Thymus (tissue), 11 donors: Measurements from ENCODE around the gene CEP68. TPM values are rescaled to one million over a fixed set of nuclear protein-coding genes. Genes with fewer than 3 reads are reported as not detected.

Source experiments
- DNase-seq, 9 donors: peaks; one replicate each; pipeline ENCODE4 v3.0.0-alpha.2; 2013; ENCODE audit warnings: low spot score in 9 of 9, low read depth in 6 of 9, missing footprints in 1 of 9
- H3K27ac ChIP-seq, 2 donors: one replicate each; pipeline ENCODE4 v1.5.1; 2013; ENCODE audit warnings: control low read depth in 1 of 2, low read depth in 1 of 2, low read length in 1 of 2, mild to moderate bottlenecking in 1 of 2, moderate library complexity in 1 of 2
- H3K27me3 ChIP-seq, 2 donors: one replicate each; pipeline ENCODE4 v1.5.1; 2013; ENCODE audit warnings: low read length in 1 of 2; ENCODE audit not compliant: control insufficient read depth in 2 of 2, insufficient read depth in 1 of 2
- H3K36me3 ChIP-seq, 2 donors: one replicate each; pipeline ENCODE4 v1.5.1; 2013; ENCODE audit warnings: low read length in 1 of 2, mild to moderate bottlenecking in 1 of 2, moderate library complexity in 1 of 2; ENCODE audit not compliant: control insufficient read depth in 2 of 2, insufficient read depth in 2 of 2
- H3K4me1 ChIP-seq, 2 donors: one replicate each; pipeline ENCODE4 v1.5.1; 2013; ENCODE audit warnings: low read length in 2 of 2; ENCODE audit not compliant: control insufficient read depth in 2 of 2, insufficient read depth in 2 of 2
- H3K4me3 ChIP-seq, 2 donors: one replicate each; pipeline ENCODE4 v1.5.1; 2013; ENCODE audit warnings: low read length in 2 of 2, control low read depth in 1 of 2, mild to moderate bottlenecking in 1 of 2
- H3K9me3 ChIP-seq, 2 donors: one replicate each; pipeline ENCODE4 v1.5.1; 2013; ENCODE audit warnings: low read length in 1 of 2, mild to moderate bottlenecking in 1 of 2; ENCODE audit not compliant: control insufficient read depth in 2 of 2, insufficient read depth in 1 of 2
- WGBS: extraction: QIAGEN DNeasy Blood & Tissue Kit; methylation state at CpG from one replicate; pipeline ENCODE4 v1.1.7; 2013; 5-methylcytosine and 5-hydroxymethylcytosine counted together
- polyA plus RNA-seq: library from polyadenylated mRNA; stranded (reverse); fragments of 200-250 nt; gene quantifications from one replicate; pipeline ENCODE4 v1.2.3, GENCODE V29; 2013
- total RNA-seq: library from RNA; stranded (reverse); fragments of 120-200 nt; gene quantifications from one replicate; pipeline ENCODE4 v1.2.4, GENCODE V29; 2013
- donor health status: healthy.

The CEP68 gene
- total and polyA plus RNA-seq, 2 donors, result 8.0 to 13.3 TPM

DNA sequence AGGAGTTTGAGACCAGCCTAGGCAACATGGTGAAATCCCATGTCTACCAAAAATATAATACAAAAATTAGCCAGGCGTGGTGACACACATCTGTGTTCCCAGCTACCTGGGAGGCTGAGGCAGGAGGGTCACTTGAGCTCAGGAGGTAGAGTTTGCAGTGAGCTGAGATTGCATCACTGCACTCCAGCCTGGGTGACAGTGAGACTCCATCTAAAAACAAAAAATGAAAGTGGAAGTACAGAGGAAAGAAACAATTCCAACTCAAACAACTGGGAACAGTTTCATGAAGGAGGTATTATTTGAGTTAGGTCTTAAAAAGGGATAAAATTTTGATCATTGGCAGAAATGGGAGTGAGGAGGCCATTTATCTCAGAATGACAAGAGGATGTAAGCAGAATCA, 80.0 kb downstream of the CEP68 start:
- Histone ChIP-seq H3K36me3 (no peaks in the 10 kb centered on the region), H3K27me3 (no peaks in the 10 kb centered on the region), H3K4me1 (no peaks in the 10 kb centered on the region), H3K4me3 (no peak overlapping the region), H3K27ac (no peak overlapping the region), H3K9me3 (no peaks in the 10 kb centered on the region)
- WGBS, result 100% methylated on average over 1 of the region's 1 CpG
- DNase-seq, result no peak

Other genes starting within 250 kb of the CEP68 start
- 12.5 TPM for gene SLC1A4, start 67.0 kb upstream of the CEP68 start, total RNA-seq
- 4.9 TPM for gene SLC1A4, start 67.0 kb upstream of the CEP68 start, polyA plus RNA-seq
- 42.9 TPM for gene RAB1A, start 73.7 kb downstream of the CEP68 start, total RNA-seq
- gene RAB1A, start 73.7 kb downstream of the CEP68 start, polyA plus RNA-seq, result 144 TPM
- 76.2 TPM for gene ACTR2, start 171.4 kb downstream of the CEP68 start, total RNA-seq
- 166 TPM for gene ACTR2, start 171.4 kb downstream of the CEP68 start, polyA plus RNA-seq